Prostate gland (tissue), 2 donors: Measurements from ENCODE around the gene HAGH.

ENCODE experiments used
- CTCF ChIP-seq, 4 experiments: fragments of 200-600 bp in 2 of 4; fragments of 450-650 bp in 2 of 4; sonication (generic) in 2 of 4; IDR thresholded peaks; 1 replicate in 3 of 4; 2 replicates in 1 of 4; pipeline ENCODE4 v1.5.1; 2016 to 2019; ENCODE audit warnings: antibody characterized with exemption in 4 of 4, mild to moderate bottlenecking in 2 of 4, moderate library complexity in 2 of 4
- POLR2A ChIP-seq: fragments of 450-650 bp; IDR thresholded peaks from one replicate; pipeline ENCODE4 v1.6.1; 2016; ENCODE audit warnings: antibody characterized with exemption, mild to moderate bottlenecking
- POLR2AphosphoS5 ChIP-seq: sonication (generic); formaldehyde crosslinking; IDR thresholded peaks from one replicate; pipeline ENCODE4 v1.6.1; 2017; ENCODE audit warnings: antibody characterized with exemption

- TF ChIP-seq CTCF (IDR thresholded peaks at IDR 0.05) (peak in 2 of 4 experiments; percentile 9 to 16), POLR2AphosphoS5 (peak; percentile 92), POLR2A (peak; percentile 3)
Observed at GRCh38 chr16:1826691-1827573, at the start of gene HAGH, which contains the start of gene FAHD1.
